A172 (cell line): ENCODE measurements around the gene CERS6. TPM values are rescaled to one million over a fixed set of nuclear protein-coding genes. Genes with fewer than 3 reads are reported as not detected.

Experiments used
- DNase-seq: peaks from one replicate; pipeline ENCODE4 v3.0.0-alpha.2; 2015; ENCODE audit warnings: low spot score
- total RNA-seq: library from RNA; depleted of rRNA; stranded (reverse); fragments of >200 nt; shearing (Covaris generic); gene quantifications from 2 replicates; pipeline ENCODE4 v1.2.3, GENCODE V29; 2014

CERS6 gene
- total RNA-seq, 1 experiment from 2014 or later, result 25.4 TPM

DNA sequence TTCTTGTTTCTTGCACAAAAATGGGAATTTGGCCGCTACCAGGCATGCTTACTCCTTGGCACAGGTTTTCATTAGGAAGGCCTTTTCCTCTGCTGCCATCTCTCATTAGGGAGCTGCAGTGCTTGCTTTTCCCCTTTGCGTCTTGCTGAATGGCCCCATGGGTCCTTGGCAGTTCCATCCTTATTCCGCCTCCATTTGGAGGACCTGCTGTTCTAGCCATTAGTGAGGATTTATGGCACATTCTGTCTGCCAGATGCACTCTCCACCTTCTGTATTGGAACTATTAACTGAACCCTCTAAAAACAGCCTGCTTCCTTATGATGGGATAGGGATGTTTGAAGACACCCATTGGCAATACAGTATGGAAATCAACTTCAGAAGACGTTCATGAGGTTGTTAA is 242.9 kb downstream of the CERS6 start:
- no peak for DNase-seq

DNA sequence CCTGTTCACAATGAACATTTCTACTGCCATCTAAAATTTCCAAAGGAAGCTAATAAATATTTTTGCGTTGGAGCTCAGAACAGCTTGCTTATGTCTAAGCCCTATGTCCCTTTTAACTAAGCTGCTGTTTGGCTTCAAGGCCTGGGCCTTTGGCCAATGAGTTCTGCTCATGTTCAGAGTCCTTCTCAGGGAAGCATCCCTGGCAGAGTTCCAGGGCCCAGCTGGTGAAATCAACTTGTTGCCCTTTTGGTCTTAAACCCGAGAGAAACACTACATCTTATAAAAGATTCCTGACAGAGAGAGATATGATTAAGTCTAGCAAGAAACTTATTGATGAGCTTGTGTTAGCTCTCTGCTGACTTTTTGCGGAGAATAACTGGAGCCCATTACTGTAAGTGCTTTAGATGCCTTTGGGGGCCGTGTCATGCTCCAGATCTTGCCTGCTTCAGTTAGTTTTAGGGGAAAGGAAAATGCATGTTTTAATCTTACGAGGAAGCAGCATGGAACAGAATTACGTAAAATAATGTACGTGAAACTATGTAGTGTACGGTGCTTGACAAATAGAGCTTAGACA is 243.9 kb downstream of the CERS6 start:
- no peak for DNase-seq

DNA sequence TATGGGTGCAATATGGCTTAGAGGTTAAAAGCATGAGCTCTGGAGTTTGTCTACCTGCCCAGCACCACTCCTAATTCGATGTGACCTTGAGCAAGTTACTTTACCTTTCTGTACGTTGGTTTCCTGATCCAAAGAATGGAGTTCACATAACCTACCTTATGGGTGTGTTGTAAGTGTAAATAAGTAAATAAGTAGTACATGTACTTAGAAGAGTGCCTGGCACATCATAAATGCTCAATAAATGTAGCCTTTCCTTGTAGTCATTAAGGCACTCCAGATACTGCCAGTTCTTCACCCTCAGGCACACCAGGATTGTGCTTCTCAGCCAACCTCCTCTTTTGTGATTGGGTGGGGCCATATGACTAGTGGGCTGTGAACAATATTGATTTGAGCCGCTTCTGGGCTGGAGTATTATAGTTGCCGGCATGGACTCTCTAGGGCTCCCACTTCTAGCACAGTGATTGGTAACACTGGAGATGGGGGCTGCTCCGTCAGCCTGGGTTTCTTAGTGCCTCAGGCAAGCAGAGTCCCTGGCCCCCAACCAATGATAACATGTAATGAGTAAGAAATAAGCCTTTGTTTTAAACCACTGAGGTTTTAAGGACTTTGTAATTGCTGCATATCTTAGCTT is 244.7 kb downstream of the CERS6 start:
- DNase-seq, result no peak

- DNase-seq, result no peak
Measured at GRCh38 chr2:168702579-168702978, 246.5 kb downstream of the CERS6 start.

- DNase-seq, result no peak
Measured at GRCh38 chr2:168703926-168704325, 247.9 kb downstream of the CERS6 start.

DNA sequence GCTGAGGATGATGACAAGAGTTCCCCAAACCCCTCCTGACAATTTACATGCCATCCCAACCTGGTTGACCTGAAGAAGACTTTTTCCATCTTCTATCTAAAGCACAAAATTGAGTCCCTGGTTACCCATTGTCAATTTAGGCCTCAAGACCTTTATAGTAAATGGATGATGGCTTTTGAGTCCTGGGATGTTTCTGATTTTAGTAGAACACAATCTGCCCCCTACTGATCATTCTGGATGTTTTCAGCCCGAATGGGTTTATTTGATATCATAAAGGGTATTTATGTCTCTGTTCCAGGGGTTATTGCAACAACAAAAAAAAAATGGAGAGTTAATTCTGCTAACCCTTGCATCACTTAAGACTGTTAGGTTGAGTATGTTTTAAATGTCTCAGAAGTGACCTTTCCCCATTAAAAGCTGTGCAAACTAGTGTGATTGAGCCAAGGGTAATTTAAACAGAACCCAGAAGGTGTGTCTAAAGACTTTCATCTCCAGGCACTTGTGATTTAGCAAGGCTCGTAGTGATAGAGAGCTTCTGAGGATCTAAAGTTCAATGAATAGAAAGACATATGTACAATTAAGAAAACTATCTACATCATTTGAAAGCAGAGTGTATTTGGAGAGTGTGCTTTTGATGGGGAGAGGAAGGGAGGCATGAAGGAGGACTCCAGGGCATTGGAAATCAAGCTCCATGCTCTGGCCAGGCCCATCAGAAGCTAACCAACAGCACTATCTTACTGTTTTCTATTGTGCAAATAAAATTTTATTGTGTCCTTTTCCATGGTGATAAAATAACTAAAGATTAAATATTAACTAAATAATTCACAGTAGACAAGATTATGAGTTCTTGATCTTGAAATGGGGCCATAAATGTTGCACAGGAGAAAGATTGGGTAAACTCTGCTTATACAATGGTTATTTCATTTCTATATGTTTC is 249.7 kb downstream of the CERS6 start:
- DNase-seq, result peak; percentile 22

DNA sequence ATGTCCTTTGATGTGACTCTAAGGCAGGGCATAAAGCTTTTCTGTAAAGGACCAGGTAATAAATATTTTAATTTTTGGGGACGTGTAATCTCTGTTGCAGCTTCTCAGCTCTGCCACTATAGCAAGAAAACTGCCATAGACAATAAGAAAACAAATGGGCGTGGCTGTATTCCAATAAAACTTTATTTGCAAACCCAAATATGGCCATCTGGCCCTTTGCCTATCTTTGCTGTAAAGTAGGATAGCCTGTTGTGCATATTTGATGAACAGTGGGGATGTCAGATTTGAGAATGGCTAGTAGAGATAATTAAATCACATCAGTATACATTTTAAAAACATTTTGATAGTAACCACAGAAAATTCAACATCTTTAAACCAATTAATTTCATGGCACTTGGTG is 250.7 kb downstream of the CERS6 start:
- DNase-seq, result no peak

DNA sequence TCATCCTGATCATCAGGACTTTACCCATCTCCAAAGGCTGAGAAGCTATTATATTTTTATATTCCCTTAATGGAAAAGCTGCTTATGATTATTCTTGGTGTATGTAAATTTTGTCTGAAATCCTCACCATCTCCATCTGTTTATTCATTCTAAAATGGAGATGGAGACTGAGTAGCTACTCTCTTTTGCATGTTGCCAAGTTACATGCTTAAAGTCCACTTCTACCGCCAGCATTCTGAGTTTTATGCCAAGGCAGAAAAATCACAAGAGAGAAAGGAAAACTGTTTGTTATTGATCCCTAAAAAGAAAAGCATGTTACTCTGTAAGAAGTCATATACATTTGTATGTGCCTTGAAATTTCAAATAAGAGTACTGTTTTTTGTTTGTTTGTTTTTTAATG is 252.0 kb downstream of the CERS6 start:
- no peak for DNase-seq

DNA sequence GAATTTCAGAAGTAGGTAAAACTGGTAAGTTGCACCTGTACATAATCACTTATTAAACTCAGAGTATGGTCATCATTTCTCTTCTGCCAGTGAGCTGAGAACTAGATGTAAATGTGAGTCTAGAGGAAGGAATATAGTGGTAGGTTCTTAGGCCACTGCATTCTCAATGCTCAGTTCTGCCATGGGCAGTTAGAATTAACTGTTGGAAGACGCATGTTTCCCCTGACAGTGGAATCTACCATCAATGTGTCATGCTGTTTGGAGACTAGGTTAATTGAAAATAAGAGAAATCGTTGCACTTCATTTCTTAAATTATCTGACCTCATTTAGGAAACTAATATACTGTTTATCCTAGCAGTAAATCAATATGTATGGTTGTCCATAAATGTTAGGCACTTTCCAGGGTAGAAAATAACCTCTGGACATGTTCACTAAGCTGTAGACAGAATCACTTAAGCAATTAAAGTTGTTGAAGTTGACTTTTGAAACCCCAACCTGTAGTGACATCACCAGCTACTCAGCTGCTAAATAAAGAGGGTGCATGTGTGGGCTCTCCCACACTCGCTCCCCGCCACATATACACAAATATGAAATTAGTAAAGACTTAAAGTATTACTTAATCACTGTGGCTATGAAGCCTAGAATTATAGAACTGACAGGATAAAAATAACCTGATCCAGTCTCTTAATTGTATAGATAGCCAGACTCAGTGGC is 254.8 kb downstream of the CERS6 start:
- no peak for DNase-seq

DNA sequence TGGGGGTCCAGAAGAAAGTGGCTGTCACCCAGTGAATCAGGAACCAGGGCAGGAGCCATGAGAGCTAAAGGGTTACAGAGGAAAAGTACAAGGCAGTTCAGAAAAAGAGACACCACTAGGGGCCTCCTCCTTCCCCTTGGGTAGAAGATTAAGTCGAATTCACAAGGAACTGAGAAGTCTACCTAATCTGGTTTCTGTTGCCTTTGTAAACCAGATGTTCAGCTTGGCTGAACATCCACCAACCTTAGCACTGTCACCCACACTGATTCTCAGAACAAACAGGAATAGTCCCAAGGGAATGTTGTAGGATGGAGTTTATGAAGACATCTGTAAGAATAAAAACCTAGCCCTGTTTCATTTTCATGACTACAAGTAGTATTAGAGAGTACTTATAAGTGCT is 256.0 kb downstream of the CERS6 start:
- DNase-seq, result no peak

- no peak for DNase-seq
Measured at GRCh38 chr2:168713325-168713724, 257.3 kb downstream of the CERS6 start.

GRCh38 chr2:168715849-168716248 is 259.8 kb downstream of the CERS6 start:
- no peak for DNase-seq

DNA sequence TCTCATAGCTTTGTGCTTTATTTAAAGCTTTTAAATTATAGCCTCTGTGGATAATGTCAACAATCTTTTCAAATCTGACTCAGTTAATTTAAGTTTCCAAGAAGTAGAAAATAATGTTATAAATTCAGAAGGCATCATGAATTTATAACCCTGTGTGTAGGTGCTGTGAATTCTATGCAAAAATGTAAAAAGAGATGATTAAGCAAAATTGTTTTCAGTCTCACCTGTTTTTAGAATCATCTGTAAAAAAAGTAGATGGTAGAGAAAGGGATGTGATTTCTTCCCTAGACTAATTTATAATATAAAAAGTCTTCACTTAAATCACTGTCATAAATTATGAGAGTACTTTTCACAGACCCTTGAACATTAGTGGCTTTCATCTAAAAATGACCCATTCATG is 260.8 kb downstream of the CERS6 start:
- DNase-seq, result no peak

GRCh38 chr2:168717790-168718502 is 261.9 kb downstream of the CERS6 start:
- no peak for DNase-seq

DNA sequence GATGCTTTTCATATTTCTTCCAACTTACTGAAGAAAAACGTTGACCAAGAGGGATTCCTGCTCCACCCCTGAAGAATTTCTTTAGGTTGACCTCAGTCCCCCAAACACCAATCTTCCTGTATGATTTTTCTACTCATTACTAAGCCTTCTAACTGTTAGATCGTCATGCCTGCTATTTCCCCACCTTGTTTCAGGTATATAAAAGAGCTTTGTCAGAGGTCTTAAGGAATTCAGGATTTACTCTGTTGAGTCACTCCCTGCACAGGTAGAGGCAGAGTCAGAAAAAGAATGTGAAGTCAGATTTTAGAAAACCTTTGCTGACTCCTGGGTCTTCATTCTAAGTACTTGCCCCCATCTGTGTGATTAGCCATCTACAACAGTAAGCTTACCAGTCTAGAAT is 262.6 kb downstream of the CERS6 start:
- no peak for DNase-seq

- DNase-seq, result no peak
Measured at GRCh38 chr2:168719446-168719845, 263.4 kb downstream of the CERS6 start.

DNA sequence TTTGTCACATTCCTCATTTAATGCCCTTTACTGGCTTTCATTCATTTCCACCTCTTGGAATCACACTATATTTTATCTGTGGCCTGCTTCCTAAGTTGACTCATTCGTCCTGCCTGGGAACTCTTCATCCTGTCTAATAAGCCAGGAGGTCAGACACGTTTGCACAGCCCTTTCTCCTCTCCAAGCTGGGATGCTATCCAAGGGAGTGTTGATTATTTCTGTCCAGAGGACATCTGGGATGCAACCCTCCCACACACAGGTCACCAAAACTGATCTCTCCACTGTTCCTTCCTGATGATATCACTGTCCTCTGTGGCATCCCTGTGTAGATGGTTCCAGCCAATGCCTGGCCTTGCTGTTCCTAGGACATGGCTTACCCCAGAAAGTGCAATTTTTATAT is 266.5 kb downstream of the CERS6 start:
- DNase-seq, result peak; percentile 68

DNA sequence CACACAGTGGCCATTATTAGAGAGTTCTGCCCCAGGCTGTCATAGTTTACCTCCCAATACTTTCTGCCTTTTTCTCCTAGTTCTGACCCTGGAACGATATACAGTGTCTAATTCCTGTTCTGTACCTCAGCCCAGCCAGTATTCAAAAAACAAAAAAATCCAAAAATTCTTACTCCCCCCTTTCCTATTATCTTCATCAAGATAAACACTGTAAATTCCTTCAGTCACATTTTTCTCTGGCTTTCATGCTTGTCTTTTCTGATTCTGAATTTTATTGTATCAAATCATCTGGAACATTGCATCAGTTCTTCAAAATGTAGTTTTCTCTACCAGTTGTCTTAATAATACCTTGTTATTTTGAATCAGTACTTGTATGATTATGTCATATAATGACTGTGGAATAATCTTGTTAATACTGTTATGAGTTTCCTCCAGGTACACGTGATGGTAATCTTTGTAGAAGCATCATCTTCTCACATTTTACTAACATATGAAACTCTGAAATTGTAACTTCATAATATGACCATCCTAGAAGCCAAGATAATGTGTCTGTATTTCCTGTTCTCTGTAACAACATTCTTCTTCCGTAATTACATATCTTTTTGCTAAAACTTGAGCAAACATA is 267.3 kb downstream of the CERS6 start:
- DNase-seq, result no peak

- no peak for DNase-seq
Measured at GRCh38 chr2:168726375-168726774, 270.3 kb downstream of the CERS6 start.

- no peak for DNase-seq
Measured at GRCh38 chr2:168727904-168728470, 271.9 kb downstream of the CERS6 start.

GRCh38 chr2:168729455-168729854 is 273.4 kb downstream of the CERS6 start:
- DNase-seq, result no peak
